H9 (cell line): Measurements from ENCODE around the gene ZNF823. TPM values are rescaled to one million over a fixed set of nuclear protein-coding genes. Genes with fewer than 3 reads are reported as not detected.

Source experiments
- DNase-seq: peaks from one replicate; pipeline ENCODE4 v3.0.0-alpha.2; 2017
- H2AFZ ChIP-seq: one replicate; pipeline ENCODE4 v1.6.1; 2013; ENCODE audit warnings: mild to moderate bottlenecking, low read length, control low read depth, moderate library complexity
- H2AK5ac ChIP-seq: 2 replicates; pipeline ENCODE4 v1.6.1; 2013; ENCODE audit warnings: low read length, control low read depth, mixed read lengths; ENCODE audit not compliant: insufficient read length
- H2BK120ac ChIP-seq: one replicate; pipeline ENCODE4 v1.6.1; 2013; ENCODE audit warnings: low read depth, mild to moderate bottlenecking, low read length, control low read depth, inconsistent platforms; ENCODE audit not compliant: poor library complexity, severe bottlenecking
- H2BK12ac ChIP-seq: 2 replicates; pipeline ENCODE4 v1.6.1; 2013; ENCODE audit warnings: low read length, control low read depth, mixed read lengths, low read depth; ENCODE audit not compliant: insufficient read length
- H2BK15ac ChIP-seq: 2 replicates; pipeline ENCODE4 v1.6.1; 2013; ENCODE audit warnings: low read depth, low read length, control low read depth
- H2BK20ac ChIP-seq: one replicate; pipeline ENCODE4 v1.6.1; 2013; ENCODE audit warnings: low read depth, mild to moderate bottlenecking, low read length, control low read depth, inconsistent platforms; ENCODE audit not compliant: poor library complexity, severe bottlenecking
- H2BK5ac ChIP-seq: 2 replicates; pipeline ENCODE4 v1.6.1; 2013; ENCODE audit warnings: low read length, control low read depth, mixed read lengths; ENCODE audit not compliant: insufficient read length
- H3K14ac ChIP-seq: 2 replicates; pipeline ENCODE4 v1.6.1; 2013; ENCODE audit warnings: low read length, control low read depth; ENCODE audit not compliant: insufficient read depth
- H3K18ac ChIP-seq: 2 replicates; pipeline ENCODE4 v1.6.1; 2013; ENCODE audit warnings: low read depth, mild to moderate bottlenecking, mixed read lengths, low read length, control low read depth; ENCODE audit not compliant: insufficient read length
- H3K23ac ChIP-seq: 2 replicates; pipeline ENCODE4 v1.6.1; 2013; ENCODE audit warnings: low read length, control low read depth, mixed read lengths, low read depth; ENCODE audit not compliant: insufficient read length
- H3K23me2 ChIP-seq: 2 replicates; pipeline ENCODE4 v1.6.1; 2013; ENCODE audit warnings: low read depth, mild to moderate bottlenecking, mixed read lengths, low read length, control low read depth; ENCODE audit not compliant: insufficient read length, poor library complexity, severe bottlenecking
- H3K27ac ChIP-seq: 2 replicates; pipeline ENCODE4 v1.5.1; 2013; ENCODE audit warnings: low read length, control low read depth, mixed read lengths, low read depth; ENCODE audit not compliant: insufficient read length
- H3K27me3 ChIP-seq: 2 replicates; pipeline ENCODE4 v1.6.1; 2013; ENCODE audit warnings: low read length, control low read depth, inconsistent platforms; ENCODE audit not compliant: insufficient read depth
- H3K4ac ChIP-seq: 2 replicates; pipeline ENCODE4 v1.6.1; 2013; ENCODE audit warnings: low read depth, mild to moderate bottlenecking, control low read depth, inconsistent platforms, low read length, moderate library complexity
- H3K4me1 ChIP-seq: 2 replicates; pipeline ENCODE4 v1.6.1; 2013; ENCODE audit warnings: low read length, control low read depth, inconsistent platforms; ENCODE audit not compliant: insufficient read depth
- H3K4me2 ChIP-seq: 2 replicates; pipeline ENCODE4 v1.6.1; 2013; ENCODE audit warnings: low read length, control low read depth, mixed read lengths; ENCODE audit not compliant: insufficient read length, insufficient read depth
- H3K56ac ChIP-seq: 2 replicates; pipeline ENCODE4 v1.6.1; 2013; ENCODE audit warnings: low read depth, mild to moderate bottlenecking, mixed read lengths, low read length, control low read depth; ENCODE audit not compliant: insufficient read length
- H3K79me1 ChIP-seq: 2 replicates; pipeline ENCODE4 v1.6.1; 2013; ENCODE audit warnings: low read depth, mild to moderate bottlenecking, moderate library complexity, low read length, control low read depth, inconsistent platforms; ENCODE audit not compliant: insufficient read depth, poor library complexity, severe bottlenecking
- H3K79me2 ChIP-seq: 2 replicates; pipeline ENCODE4 v1.6.1; 2013; ENCODE audit warnings: low read length, control low read depth, inconsistent platforms; ENCODE audit not compliant: insufficient read depth
- H3K9ac ChIP-seq: 2 replicates; pipeline ENCODE4 v1.6.1; 2013; ENCODE audit warnings: low read length, control low read depth, mixed read lengths; ENCODE audit not compliant: insufficient read length; ENCODE audit errors: extremely low read depth
- H3K9me3 ChIP-seq: one replicate; pipeline ENCODE4 v1.6.1; 2013; ENCODE audit warnings: low read depth, low read length, inconsistent platforms; ENCODE audit not compliant: control insufficient read depth
- H3T11ph ChIP-seq: one replicate; pipeline ENCODE4 v1.6.1; 2013; ENCODE audit warnings: mild to moderate bottlenecking, low read length, control low read depth, inconsistent platforms
- H4K20me1 ChIP-seq: one replicate; pipeline ENCODE4 v1.6.1; 2013; ENCODE audit not compliant: control insufficient read depth, insufficient read length, insufficient read depth
- H4K5ac ChIP-seq: 2 replicates; pipeline ENCODE4 v1.6.1; 2013; ENCODE audit warnings: low read depth, mild to moderate bottlenecking, mixed read lengths, low read length, control low read depth; ENCODE audit not compliant: insufficient read length
- H4K8ac ChIP-seq: replicated peaks from 2 replicates; pipeline ENCODE4 v1.6.1; 2013; ENCODE audit warnings: low read length, control low read depth, mixed read lengths, low read depth; ENCODE audit not compliant: insufficient read length
- H4K91ac ChIP-seq: 2 replicates; pipeline ENCODE4 v1.6.1; 2013; ENCODE audit warnings: low read depth, mild to moderate bottlenecking, moderate library complexity, mixed read lengths, low read length, control low read depth; ENCODE audit not compliant: insufficient read length
- H3K27ac Mint-ChIP-seq, 3 experiments: 2 replicates in 2 of 3; 3 replicates in 1 of 3; pipeline ENCODE4 v1.8.0; 2020 to 2021; ENCODE audit warnings: mixed read lengths in 3 of 3, mild to moderate bottlenecking in 1 of 3, moderate library complexity in 1 of 3
- H3K27me3 Mint-ChIP-seq: 2 replicates; pipeline ENCODE4 v1.8.0; 2021; ENCODE audit warnings: low read depth, mild to moderate bottlenecking, moderate library complexity, mixed read lengths
- H3K36me3 Mint-ChIP-seq, 3 experiments: 2 replicates in 2 of 3; 3 replicates in 1 of 3; pipeline ENCODE4 v1.8.0; 2020 to 2021; ENCODE audit warnings: low read depth in 3 of 3, mixed read lengths in 3 of 3; ENCODE audit not compliant: insufficient read depth in 1 of 3
- H3K4me1 Mint-ChIP-seq, 2 experiments: 2 replicates each; pipeline ENCODE4 v1.8.0; 2020; ENCODE audit warnings: mixed read lengths in 2 of 2
- H3K4me3 Mint-ChIP-seq, 2 experiments: 2 replicates in 1 of 2; 3 replicates in 1 of 2; pipeline ENCODE4 v1.8.0; 2020 to 2021; ENCODE audit warnings: mild to moderate bottlenecking in 2 of 2, mixed read lengths in 2 of 2, moderate library complexity in 1 of 2
- H3K9me3 Mint-ChIP-seq, 2 experiments: 2 replicates in 1 of 2; 3 replicates in 1 of 2; pipeline ENCODE4 v1.8.0; 2020; ENCODE audit warnings: mild to moderate bottlenecking in 2 of 2, mixed read lengths in 2 of 2, moderate library complexity in 1 of 2
- WGBS: extraction: QIAGEN DNeasy Blood & Tissue Kit; methylation state at CpG from one replicate; pipeline ENCODE4 v1.1.7; 2013; ENCODE audit warnings: missing lambda C conversion rate, low lambda C conversion rate, mixed read lengths; ENCODE audit not compliant: insufficient read length; ENCODE audit errors: extremely low coverage; 5-methylcytosine and 5-hydroxymethylcytosine counted together
- total RNA-seq: library from RNA; stranded (reverse); gene quantifications from 2 replicates; pipeline ENCODE4 v1.2.1, GENCODE V29; 2021
- TF ChIP-seq, protein P1 (sequence below): fragments of 200-600 bp; sonication (generic); conservative IDR thresholded peaks from 3 replicates; pipeline ENCODE4 v1.8.0; 2021; ENCODE audit warnings: antibody characterized with exemption, mild to moderate bottlenecking

The ZNF823 gene
- total RNA-seq, 1 experiment from 2014 or later: 2.5 TPM

DNA sequence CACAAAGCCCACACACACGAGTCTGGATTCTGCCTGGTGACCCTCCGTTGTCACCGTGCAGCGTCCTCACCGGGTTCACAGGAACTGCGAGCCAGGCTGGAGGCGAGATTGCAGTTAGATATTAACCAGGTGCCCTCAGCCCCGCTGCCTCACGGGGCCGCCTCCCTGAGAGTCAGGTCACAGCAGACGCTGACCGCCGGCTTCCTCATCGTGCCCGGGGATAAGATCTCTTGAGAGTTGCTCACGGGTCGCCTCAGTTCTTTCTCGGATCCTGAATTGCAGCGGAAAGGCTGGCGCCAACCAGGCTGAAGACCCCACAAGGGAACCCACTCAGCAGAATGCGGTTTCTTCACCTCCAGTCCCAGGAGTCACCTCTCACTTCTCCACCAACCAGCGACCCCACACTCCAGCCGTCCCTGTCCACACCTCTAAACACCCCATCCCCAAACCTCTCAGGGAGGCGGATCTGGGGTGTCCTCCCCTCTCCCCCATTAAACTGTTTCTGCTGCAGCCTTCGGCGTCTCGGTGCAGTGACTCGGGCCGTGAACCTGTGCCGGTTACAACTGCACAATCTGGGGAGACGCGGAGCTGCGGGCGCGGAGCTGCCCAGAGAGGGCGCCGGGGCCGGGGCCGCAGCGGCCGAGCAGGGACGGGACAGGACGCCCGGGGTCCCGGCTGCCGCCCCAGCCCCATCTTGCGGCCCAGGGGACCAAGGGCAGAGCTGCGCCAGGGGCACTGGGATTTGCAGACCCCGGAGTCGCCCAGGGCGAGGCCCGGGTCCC, 591 bp downstream of the ZNF823 start:
- no CpG with 5 or more reads among the region's 52 CpGs for WGBS
- no peaks in the 10 kb centered on the region; a peak in 1 of 5 replicates for H3K9me3 Mint-ChIP-seq

More for the DNA sequence above, 591 bp downstream of the ZNF823 start:
- Histone ChIP-seq H3K79me1 (no peaks in the 10 kb centered on the region), H3K27ac (no peak overlapping the region), H3T11ph (no peak overlapping the region), H2BK12ac (no peak overlapping the region), H3K4me1 (no peaks in the 10 kb centered on the region), H4K5ac (no peak overlapping the region), H3K79me2 (no peaks in the 10 kb centered on the region), H4K8ac (no peak overlapping the region), H3K4me2 (peak overlapping the region; percentile 93), H2BK5ac (no peak overlapping the region), H4K91ac (no peak overlapping the region), H4K20me1 (peaks cover 2% of the 10 kb centered on the region), H3K14ac (no peak overlapping the region; the same call in 1 of the 2 replicates), H3K23me2 (peaks cover 11% of the 10 kb centered on the region), H3K9me3 (no peaks in the 10 kb centered on the region), H3K9ac (peak overlapping the region; percentile 28), H2BK20ac (no peak overlapping the region), H3K4ac (no peak overlapping the region), H2AFZ (no peak overlapping the region), H3K18ac (no peak overlapping the region), H3K27me3 (peaks cover 14% of the 10 kb centered on the region; the same call in 1 of the 2 replicates), H3K56ac (no peak overlapping the region), H3K23ac (no peak overlapping the region), H2BK120ac (no peak overlapping the region), H2AK5ac (no peak overlapping the region), H2BK15ac (no peak overlapping the region)
- Mint-ChIP-seq H3K27ac (no peak overlapping the region), H3K4me3 (peak overlapping the region; percentile 94 to 97), H3K4me1 (peaks cover 10 to 14% of the 10 kb centered on the region in 2 experiments), H3K27me3 (peaks cover 84% of the 10 kb centered on the region), H3K36me3 (no peaks in the 10 kb centered on the region; a peak in 1 of 7 replicates)
- TF ChIP-seq, protein P1, sequence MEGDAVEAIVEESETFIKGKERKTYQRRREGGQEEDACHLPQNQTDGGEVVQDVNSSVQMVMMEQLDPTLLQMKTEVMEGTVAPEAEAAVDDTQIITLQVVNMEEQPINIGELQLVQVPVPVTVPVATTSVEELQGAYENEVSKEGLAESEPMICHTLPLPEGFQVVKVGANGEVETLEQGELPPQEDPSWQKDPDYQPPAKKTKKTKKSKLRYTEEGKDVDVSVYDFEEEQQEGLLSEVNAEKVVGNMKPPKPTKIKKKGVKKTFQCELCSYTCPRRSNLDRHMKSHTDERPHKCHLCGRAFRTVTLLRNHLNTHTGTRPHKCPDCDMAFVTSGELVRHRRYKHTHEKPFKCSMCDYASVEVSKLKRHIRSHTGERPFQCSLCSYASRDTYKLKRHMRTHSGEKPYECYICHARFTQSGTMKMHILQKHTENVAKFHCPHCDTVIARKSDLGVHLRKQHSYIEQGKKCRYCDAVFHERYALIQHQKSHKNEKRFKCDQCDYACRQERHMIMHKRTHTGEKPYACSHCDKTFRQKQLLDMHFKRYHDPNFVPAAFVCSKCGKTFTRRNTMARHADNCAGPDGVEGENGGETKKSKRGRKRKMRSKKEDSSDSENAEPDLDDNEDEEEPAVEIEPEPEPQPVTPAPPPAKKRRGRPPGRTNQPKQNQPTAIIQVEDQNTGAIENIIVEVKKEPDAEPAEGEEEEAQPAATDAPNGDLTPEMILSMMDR: peak; percentile 12; the same call in 1 of the 3 replicates
- peak; percentile 36 for DNase-seq
